ENCODE measurements around the gene ACBD3. TPM values are rescaled to one million over a fixed set of nuclear protein-coding genes. Genes with fewer than 3 reads are reported as not detected.

The ACBD3 gene
- total RNA-seq, 6 donors from 2014 or later = 39.8 to 71.4 (median 40.8) TPM

DNA sequence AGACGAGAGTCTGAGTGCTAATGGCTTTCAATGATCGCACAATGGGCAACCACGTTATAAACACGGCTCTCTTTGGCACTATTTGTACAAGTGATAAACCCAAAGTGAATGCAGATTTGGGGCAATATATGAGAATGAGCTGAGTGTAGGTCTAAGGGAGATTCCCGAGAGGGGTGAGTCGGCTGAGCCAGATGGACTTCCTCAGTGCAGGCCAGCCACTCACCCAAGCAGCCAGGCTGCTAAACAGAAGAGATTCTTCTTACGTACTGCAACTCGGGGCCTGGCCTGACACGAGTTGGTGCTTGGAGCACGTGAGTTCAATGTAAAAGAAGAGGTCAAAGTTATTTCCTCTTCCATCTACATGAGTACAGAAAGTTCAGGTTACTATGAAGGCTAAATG lies 30.7 kb upstream of the ACBD3 start:
- H3K9me3 ChIP-seq = no peaks in the 10 kb centered on the region
- H3K27ac ChIP-seq = no peak overlapping the region
- TF ChIP-seq POLR2A (IDR thresholded peaks at IDR 0.05) (no peak), POLR2AphosphoS5 (IDR thresholded peaks at IDR 0.05) (no peak)
- ATAC-seq (ENCODE audit: low FRiP score in 2 of 2) (no peak), DNase-seq (no peak)
- H3K27me3 ChIP-seq = no peaks in the 10 kb centered on the region
- H3K36me3 ChIP-seq = no peaks in the 10 kb centered on the region
- no peaks in the 10 kb centered on the region for H3K4me1 ChIP-seq
- 78 to 83% methylated on average over 10 of the region's 10 CpGs for WGBS, 2 donors
- H3K4me3 ChIP-seq = no peak overlapping the region

DNA sequence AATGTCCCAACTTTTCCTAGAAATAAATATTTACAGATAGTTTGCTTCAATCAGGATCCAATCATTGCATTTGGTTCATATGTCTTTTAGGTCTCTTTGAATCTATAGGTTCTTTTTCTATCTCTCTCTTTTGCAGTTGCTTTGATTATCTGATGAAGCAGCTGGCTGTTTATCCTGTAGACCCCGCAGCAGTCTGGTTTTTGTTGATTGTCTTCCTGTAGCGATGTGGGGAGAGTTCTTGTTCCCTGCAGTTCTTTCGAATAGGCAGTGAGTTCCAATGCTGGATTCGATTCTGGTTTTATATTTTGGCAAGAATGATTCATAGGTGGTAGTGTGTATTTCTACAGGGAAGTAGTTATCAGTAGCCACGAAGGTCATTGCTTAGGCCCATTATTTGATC lies 29.5 kb upstream of the ACBD3 start:
- no peak overlapping the region for H3K4me3 ChIP-seq
- H3K27me3 ChIP-seq = no peaks in the 10 kb centered on the region
- 61 to 67% methylated on average over 5 of the region's 5 CpGs for whole genome bisulfite sequencing, 2 donors
- DNase-seq (no peak), ATAC-seq (ENCODE audit: low FRiP score in 2 of 2) (no peak)
- no peaks in the 10 kb centered on the region for H3K9me3 ChIP-seq
- H3K4me1 ChIP-seq = no peaks in the 10 kb centered on the region
- TF ChIP-seq EP300 (IDR thresholded peaks at IDR 0.05) (no peak), POLR2AphosphoS5 (IDR thresholded peaks at IDR 0.05) (no peak), POLR2A (IDR thresholded peaks at IDR 0.05) (no peak)
- TF ChIP-seq, protein P1, sequence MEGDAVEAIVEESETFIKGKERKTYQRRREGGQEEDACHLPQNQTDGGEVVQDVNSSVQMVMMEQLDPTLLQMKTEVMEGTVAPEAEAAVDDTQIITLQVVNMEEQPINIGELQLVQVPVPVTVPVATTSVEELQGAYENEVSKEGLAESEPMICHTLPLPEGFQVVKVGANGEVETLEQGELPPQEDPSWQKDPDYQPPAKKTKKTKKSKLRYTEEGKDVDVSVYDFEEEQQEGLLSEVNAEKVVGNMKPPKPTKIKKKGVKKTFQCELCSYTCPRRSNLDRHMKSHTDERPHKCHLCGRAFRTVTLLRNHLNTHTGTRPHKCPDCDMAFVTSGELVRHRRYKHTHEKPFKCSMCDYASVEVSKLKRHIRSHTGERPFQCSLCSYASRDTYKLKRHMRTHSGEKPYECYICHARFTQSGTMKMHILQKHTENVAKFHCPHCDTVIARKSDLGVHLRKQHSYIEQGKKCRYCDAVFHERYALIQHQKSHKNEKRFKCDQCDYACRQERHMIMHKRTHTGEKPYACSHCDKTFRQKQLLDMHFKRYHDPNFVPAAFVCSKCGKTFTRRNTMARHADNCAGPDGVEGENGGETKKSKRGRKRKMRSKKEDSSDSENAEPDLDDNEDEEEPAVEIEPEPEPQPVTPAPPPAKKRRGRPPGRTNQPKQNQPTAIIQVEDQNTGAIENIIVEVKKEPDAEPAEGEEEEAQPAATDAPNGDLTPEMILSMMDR (IDR thresholded peaks at IDR 0.05) = no peak
- H3K36me3 ChIP-seq = no peaks in the 10 kb centered on the region
- H3K27ac ChIP-seq = no peak overlapping the region

GRCh38 chr1:226215239-226215638 lies 28.7 kb upstream of the ACBD3 start:
- Histone ChIP-seq H3K27ac (no peak overlapping the region), H3K4me3 (no peak overlapping the region), H3K4me1 (no peaks in the 10 kb centered on the region), H3K9me3 (no peaks in the 10 kb centered on the region), H3K27me3 (no peaks in the 10 kb centered on the region), H3K36me3 (no peaks in the 10 kb centered on the region)
- 77 to 86% methylated on average over 5 of the region's 5 CpGs for WGBS, 2 donors
- ATAC-seq (ENCODE audit: low FRiP score in 2 of 2) (peak in 1 of 2 donors; percentile 31), DNase-seq (no peak)
- TF ChIP-seq POLR2AphosphoS5 (IDR thresholded peaks at IDR 0.05) = no peak
- TF ChIP-seq EP300 (IDR thresholded peaks at IDR 0.05) = no peak
- TF ChIP-seq POLR2A (IDR thresholded peaks at IDR 0.05) = no peak
- TF ChIP-seq, protein P1 (IDR thresholded peaks at IDR 0.05) = no peak

- TF ChIP-seq POLR2A (IDR thresholded peaks at IDR 0.05) (no peak), EP300 (IDR thresholded peaks at IDR 0.05) (no peak), POLR2AphosphoS5 (IDR thresholded peaks at IDR 0.05) (no peak)
- TF ChIP-seq, protein P1 (IDR thresholded peaks at IDR 0.05) = no peak
- 82 to 86% methylated on average over 4 to 8 of the region's 8 CpGs for WGBS, 2 donors
These were observed 26.0 kb upstream of the ACBD3 start for GRCh38 chr1:226212545-226212944.

GRCh38 chr1:226211181-226211821 lies 24.8 kb upstream of the ACBD3 start:
- H3K4me3 ChIP-seq = no peak overlapping the region
- no peaks in the 10 kb centered on the region for H3K36me3 ChIP-seq
- no peaks in the 10 kb centered on the region for H3K9me3 ChIP-seq
- TF ChIP-seq, protein P1 (IDR thresholded peaks at IDR 0.05) = no peak
- TF ChIP-seq POLR2AphosphoS5 (IDR thresholded peaks at IDR 0.05) (no peak), EP300 (IDR thresholded peaks at IDR 0.05) (no peak), POLR2A (IDR thresholded peaks at IDR 0.05) (no peak)
- no peaks in the 10 kb centered on the region for H3K4me1 ChIP-seq
- DNase-seq = no peak
- H3K27ac ChIP-seq = no peak overlapping the region
- 74 to 76% methylated on average over 5 of the region's 5 CpGs for WGBS, 2 donors
- H3K27me3 ChIP-seq = no peaks in the 10 kb centered on the region
- no peak for ATAC-seq (ENCODE audit: low FRiP score in 2 of 2)

More at GRCh38 chr1:226212545-226212944, 26.0 kb upstream of the ACBD3 start:
- no peaks in the 10 kb centered on the region for H3K27me3 ChIP-seq
- H3K4me1 ChIP-seq = no peaks in the 10 kb centered on the region
- no peak for DNase-seq
- H3K36me3 ChIP-seq = no peaks in the 10 kb centered on the region
- H3K9me3 ChIP-seq = no peaks in the 10 kb centered on the region
- H3K4me3 ChIP-seq = no peak overlapping the region
- no peak overlapping the region for H3K27ac ChIP-seq
- no peak for ATAC-seq (ENCODE audit: low FRiP score in 2 of 2)

All from upper lobe of left lung (tissue), 6 donors.